Activated CD4-positive, alpha-beta T cell treated with anti-CD3 and anti-CD28 coated beads, Interleukin-2, amount 10 ng/mL, durations not matched to agents 24 days and 14 days (primary cell): ENCODE measurements around the gene VEGFA. TPM values are rescaled to one million over a fixed set of nuclear protein-coding genes. Genes with fewer than 3 reads are reported as not detected.

Experiments used
- DNase-seq: peaks from one replicate; pipeline ENCODE4 v3.0.0; 2022
- H3K27ac Mint-ChIP-seq: one replicate; pipeline ENCODE4 v1.8.0; 2022; ENCODE audit warnings: mild to moderate bottlenecking, mixed read lengths
- H3K27me3 Mint-ChIP-seq: one replicate; pipeline ENCODE4 v1.8.0; 2022; ENCODE audit warnings: mixed read lengths
- H3K36me3 Mint-ChIP-seq: one replicate; pipeline ENCODE4 v1.8.0; 2022; ENCODE audit warnings: low read depth, mild to moderate bottlenecking, mixed read lengths
- H3K4me1 Mint-ChIP-seq: one replicate; pipeline ENCODE4 v1.8.0; 2021; ENCODE audit warnings: mixed read lengths
- H3K4me3 Mint-ChIP-seq: one replicate; pipeline ENCODE4 v1.8.0; 2022; ENCODE audit warnings: mild to moderate bottlenecking, moderate library complexity, mixed read lengths
- H3K9me3 Mint-ChIP-seq: one replicate; pipeline ENCODE4 v1.8.0; 2021; ENCODE audit warnings: mixed read lengths
- intact Hi-C: fragments of 100-400 bp; cut with micrococcal nuclease; formaldehyde crosslinking; loops from one replicate; pipeline ENCODE4 v1.15.1; 2023
- total RNA-seq: library from RNA; stranded (reverse); gene quantifications from 2 replicates; pipeline ENCODE4 v1.2.3, GENCODE V29; 2022

VEGFA gene
- total RNA-seq, 1 donor from 2014 or later: 62.9 TPM

GRCh38 chr6:43798688-43799444, 28.9 kb downstream of the VEGFA start:
- DNase-seq: no peak
- Mint-ChIP-seq H3K4me1 (peaks cover 21% of the 10 kb centered on the region), H3K27ac (peak overlapping the region; percentile 25), H3K36me3 (no peaks in the 10 kb centered on the region), H3K9me3 (no peaks in the 10 kb centered on the region), H3K27me3 (peaks cover 1% of the 10 kb centered on the region), H3K4me3 (peak overlapping the region; percentile 4)
- intact Hi-C loops: no loop called here

GRCh38 chr6:43799551-43800297, 29.7 kb downstream of the VEGFA start:
- no peaks in the 10 kb centered on the region for H3K27me3 Mint-ChIP-seq
- H3K4me1 Mint-ChIP-seq: peaks cover 25% of the 10 kb centered on the region
- no peaks in the 10 kb centered on the region for H3K36me3 Mint-ChIP-seq
- DNase-seq: peak; percentile 73
- intact Hi-C loops: no loop called here
- H3K27ac Mint-ChIP-seq: peak overlapping the region; percentile 35
- no peaks in the 10 kb centered on the region for H3K9me3 Mint-ChIP-seq
- H3K4me3 Mint-ChIP-seq: peak overlapping the region; percentile 13

- peak overlapping the region; percentile 35 for H3K27ac Mint-ChIP-seq
- H3K4me1 Mint-ChIP-seq: peaks cover 25% of the 10 kb centered on the region
- no peaks in the 10 kb centered on the region for H3K27me3 Mint-ChIP-seq
- H3K9me3 Mint-ChIP-seq: no peaks in the 10 kb centered on the region
- DNase-seq: no peak
- H3K4me3 Mint-ChIP-seq: no peak overlapping the region
- intact Hi-C loops: no loop called here
- H3K36me3 Mint-ChIP-seq: no peaks in the 10 kb centered on the region
Measured at GRCh38 chr6:43800298-43800623, 30.2 kb downstream of the VEGFA start.

- Mint-ChIP-seq H3K36me3 (no peaks in the 10 kb centered on the region), H3K27me3 (no peaks in the 10 kb centered on the region), H3K27ac (no peak overlapping the region), H3K4me1 (peaks cover 25% of the 10 kb centered on the region), H3K4me3 (no peak overlapping the region), H3K9me3 (no peaks in the 10 kb centered on the region)
- intact Hi-C loops: no loop called here
- no peak for DNase-seq
Measured at GRCh38 chr6:43800746-43801494, 30.9 kb downstream of the VEGFA start.

GRCh38 chr6:43801495-43802181, 31.6 kb downstream of the VEGFA start:
- no peak for DNase-seq
- Mint-ChIP-seq H3K27me3 (no peaks in the 10 kb centered on the region), H3K4me1 (peaks cover 25% of the 10 kb centered on the region), H3K9me3 (no peaks in the 10 kb centered on the region), H3K4me3 (no peak overlapping the region), H3K27ac (no peak overlapping the region), H3K36me3 (no peaks in the 10 kb centered on the region)
- intact Hi-C loops: no loop called here

- no peaks in the 10 kb centered on the region for H3K9me3 Mint-ChIP-seq
- no peaks in the 10 kb centered on the region for H3K36me3 Mint-ChIP-seq
- intact Hi-C loops: no loop called here
- DNase-seq: no peak
- H3K4me3 Mint-ChIP-seq: no peak overlapping the region
- no peak overlapping the region for H3K27ac Mint-ChIP-seq
- no peaks in the 10 kb centered on the region for H3K27me3 Mint-ChIP-seq
- peaks cover 25% of the 10 kb centered on the region for H3K4me1 Mint-ChIP-seq
Measured at GRCh38 chr6:43803055-43803782, 33.2 kb downstream of the VEGFA start.

GRCh38 chr6:43803783-43804549, 34.0 kb downstream of the VEGFA start:
- Mint-ChIP-seq H3K9me3 (no peaks in the 10 kb centered on the region), H3K4me3 (no peak overlapping the region), H3K36me3 (no peaks in the 10 kb centered on the region), H3K4me1 (peaks cover 20% of the 10 kb centered on the region), H3K27me3 (no peaks in the 10 kb centered on the region), H3K27ac (no peak overlapping the region)
- DNase-seq: no peak
- intact Hi-C loops: no loop called here

GRCh38 chr6:43804550-43805223, 34.7 kb downstream of the VEGFA start:
- DNase-seq: no peak
- Mint-ChIP-seq H3K36me3 (no peaks in the 10 kb centered on the region), H3K4me1 (peaks cover 17% of the 10 kb centered on the region), H3K4me3 (no peak overlapping the region), H3K27ac (no peak overlapping the region), H3K27me3 (no peaks in the 10 kb centered on the region), H3K9me3 (no peaks in the 10 kb centered on the region)
- intact Hi-C loops: no loop called here

GRCh38 chr6:43805699-43806042, 35.7 kb downstream of the VEGFA start:
- H3K4me3 Mint-ChIP-seq: no peak overlapping the region
- no peak for DNase-seq
- H3K36me3 Mint-ChIP-seq: no peaks in the 10 kb centered on the region

GRCh38 chr6:43806043-43806757, 36.2 kb downstream of the VEGFA start:
- Mint-ChIP-seq H3K27me3 (no peaks in the 10 kb centered on the region), H3K4me1 (peaks cover 6% of the 10 kb centered on the region), H3K4me3 (no peak overlapping the region), H3K36me3 (no peaks in the 10 kb centered on the region), H3K9me3 (no peaks in the 10 kb centered on the region), H3K27ac (no peak overlapping the region)
- intact Hi-C loops: no loop called here
- DNase-seq: no peak

More at GRCh38 chr6:43805699-43806042, 35.7 kb downstream of the VEGFA start:
- Mint-ChIP-seq H3K27ac (no peak overlapping the region), H3K4me1 (peaks cover 8% of the 10 kb centered on the region), H3K9me3 (no peaks in the 10 kb centered on the region), H3K27me3 (no peaks in the 10 kb centered on the region)
- intact Hi-C loops: no loop called here

GRCh38 chr6:43806758-43807227, 36.8 kb downstream of the VEGFA start:
- H3K27ac Mint-ChIP-seq: no peak overlapping the region
- peaks cover 11% of the 10 kb centered on the region for H3K4me1 Mint-ChIP-seq
- no peak for DNase-seq
- H3K27me3 Mint-ChIP-seq: no peaks in the 10 kb centered on the region
- intact Hi-C loops: no loop called here
- H3K36me3 Mint-ChIP-seq: no peaks in the 10 kb centered on the region
- no peak overlapping the region for H3K4me3 Mint-ChIP-seq
- no peaks in the 10 kb centered on the region for H3K9me3 Mint-ChIP-seq
